H7 (cell line): ENCODE data around the gene SERPINB5. TPM values are rescaled to one million over a fixed set of nuclear protein-coding genes. Genes with fewer than 3 reads are reported as not detected.

Experiments
- DNase-seq: peaks from one replicate; pipeline ENCODE4 v3.0.0; 2012
- H3K27me3 ChIP-seq: 2 replicates; pipeline ENCODE4 v1.6.0; 2011; ENCODE audit warnings: mild to moderate bottlenecking, low read length; ENCODE audit not compliant: control insufficient read depth, insufficient read depth
- H3K36me3 ChIP-seq: replicated peaks from 2 replicates; pipeline ENCODE4 v1.5.1; 2011; ENCODE audit warnings: low read length; ENCODE audit not compliant: control insufficient read depth, insufficient read depth
- H3K4me3 ChIP-seq: 2 replicates; pipeline ENCODE4 v1.5.1; 2011; ENCODE audit warnings: low read depth, mild to moderate bottlenecking, control low read depth, low read length, moderate library complexity; ENCODE audit not compliant: insufficient read depth
- total RNA-seq: library from RNA; depleted of rRNA; stranded (reverse); fragments of >200 nt; shearing (Covaris generic); gene quantifications from 2 replicates; pipeline ENCODE4 v1.2.3, GENCODE V29; 2014; rRNA removed

The SERPINB5 gene, protein sequence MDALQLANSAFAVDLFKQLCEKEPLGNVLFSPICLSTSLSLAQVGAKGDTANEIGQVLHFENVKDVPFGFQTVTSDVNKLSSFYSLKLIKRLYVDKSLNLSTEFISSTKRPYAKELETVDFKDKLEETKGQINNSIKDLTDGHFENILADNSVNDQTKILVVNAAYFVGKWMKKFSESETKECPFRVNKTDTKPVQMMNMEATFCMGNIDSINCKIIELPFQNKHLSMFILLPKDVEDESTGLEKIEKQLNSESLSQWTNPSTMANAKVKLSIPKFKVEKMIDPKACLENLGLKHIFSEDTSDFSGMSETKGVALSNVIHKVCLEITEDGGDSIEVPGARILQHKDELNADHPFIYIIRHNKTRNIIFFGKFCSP
- 0.07 and 0.28 TPM in 2 replicates for total RNA-seq

GRCh38 chr18:63476668-63477067 lies at the start of gene SERPINB5:
TSS of gene SERPINB5 (plus strand) at chr18:63476958. CDS start at chr18:63484429, 7,471 bp downstream.
- no peaks in the 10 kb centered on the region for H3K27me3 ChIP-seq
- H3K4me3 ChIP-seq = no peak within 1 kb of the TSS
- DNase-seq = no peak
- no peaks in the 10 kb centered on the region for H3K36me3 ChIP-seq

GRCh38 chr18:63427558-63427957 lies 49.2 kb upstream of the SERPINB5 start:
- no peak overlapping the region for H3K4me3 ChIP-seq
- H3K27me3 ChIP-seq = no peaks in the 10 kb centered on the region
- no peaks in the 10 kb centered on the region for H3K36me3 ChIP-seq
- no peak for DNase-seq

GRCh38 chr18:63430526-63430925 lies 46.2 kb upstream of the SERPINB5 start:
- Histone ChIP-seq H3K36me3 (no peaks in the 10 kb centered on the region), H3K4me3 (no peak overlapping the region), H3K27me3 (no peaks in the 10 kb centered on the region; the same call in 1 of the 2 replicates)
- no peak for DNase-seq

DNA sequence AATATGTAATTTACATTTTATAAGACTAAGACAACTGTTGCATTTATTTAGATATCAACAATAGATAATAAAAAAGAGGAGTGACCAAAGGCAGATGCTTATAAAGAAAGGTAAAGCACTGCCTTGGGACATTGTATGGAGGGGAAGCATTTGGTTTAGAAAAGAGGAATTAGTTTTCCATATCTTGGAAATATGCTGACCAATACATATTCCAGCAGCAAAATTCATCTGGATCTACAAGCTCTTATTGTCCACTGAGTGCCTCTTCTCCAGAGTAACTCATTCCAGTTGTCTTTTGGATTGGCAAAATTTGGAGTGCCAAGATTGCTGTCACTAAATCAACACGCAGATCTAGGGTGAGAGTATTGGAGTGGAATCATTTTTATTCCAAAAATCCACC lies 45.6 kb upstream of the SERPINB5 start:
- no peak for DNase-seq
- H3K36me3 ChIP-seq = no peaks in the 10 kb centered on the region
- H3K27me3 ChIP-seq = no peaks in the 10 kb centered on the region; the same call in 1 of the 2 replicates
- H3K4me3 ChIP-seq = no peak overlapping the region

DNA sequence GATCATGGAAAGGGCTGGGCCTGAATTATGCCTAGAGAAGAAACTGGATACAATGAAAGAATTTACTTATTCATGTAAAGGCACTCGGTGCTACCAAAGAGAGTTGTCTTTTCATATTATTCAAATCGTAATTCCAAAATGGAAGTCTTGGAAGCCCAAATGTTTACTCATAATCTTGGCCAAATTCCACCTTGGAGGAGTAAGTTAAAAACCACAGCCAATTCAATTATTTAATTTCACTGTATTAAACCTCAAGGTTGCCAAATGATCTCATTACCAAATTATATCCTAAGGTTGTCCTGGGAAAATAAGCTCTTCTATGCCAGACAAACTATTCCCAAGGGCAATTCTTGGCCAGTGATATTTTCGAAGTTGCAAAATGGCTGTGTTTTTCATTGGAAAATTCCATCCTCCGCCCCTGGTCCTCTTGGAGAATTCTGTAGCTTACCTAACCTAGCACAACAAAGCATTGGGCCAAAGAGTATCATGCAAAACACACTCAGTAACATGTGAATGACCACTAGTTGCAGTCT lies 43.4 kb upstream of the SERPINB5 start:
- no peaks in the 10 kb centered on the region; the same call in 1 of the 2 replicates for H3K27me3 ChIP-seq
- H3K4me3 ChIP-seq = no peak overlapping the region
- H3K36me3 ChIP-seq = no peaks in the 10 kb centered on the region
- DNase-seq = no peak

DNA sequence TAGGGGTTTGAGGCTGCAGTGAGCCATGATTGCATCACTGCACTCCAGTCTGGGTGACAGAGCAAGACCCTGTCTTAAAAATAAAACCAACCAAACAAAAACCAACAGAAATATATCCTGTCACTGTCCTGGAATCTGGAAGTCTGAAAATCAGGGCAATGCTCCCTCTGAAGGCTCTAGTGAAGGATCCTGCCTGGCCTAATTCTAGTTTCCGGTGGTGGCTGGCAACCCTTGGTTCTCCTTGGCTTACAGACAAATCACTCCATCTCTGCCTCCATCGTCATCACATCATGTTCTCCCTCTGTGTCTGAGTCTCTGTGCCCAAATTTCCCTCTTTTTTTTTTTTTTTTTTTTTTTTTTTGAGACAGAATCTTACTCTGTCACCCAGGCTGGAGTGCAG lies 38.6 kb upstream of the SERPINB5 start:
- Histone ChIP-seq H3K4me3 (no peak overlapping the region), H3K36me3 (no peaks in the 10 kb centered on the region), H3K27me3 (no peaks in the 10 kb centered on the region; the same call in 1 of the 2 replicates)
- no peak for DNase-seq

- peak; percentile 65 for DNase-seq
- H3K36me3 ChIP-seq = no peaks in the 10 kb centered on the region
- H3K4me3 ChIP-seq = no peak overlapping the region
- no peaks in the 10 kb centered on the region; the same call in 1 of the 2 replicates for H3K27me3 ChIP-seq
These were observed 37.4 kb upstream of the SERPINB5 start for GRCh38 chr18:63439334-63439733.

DNA sequence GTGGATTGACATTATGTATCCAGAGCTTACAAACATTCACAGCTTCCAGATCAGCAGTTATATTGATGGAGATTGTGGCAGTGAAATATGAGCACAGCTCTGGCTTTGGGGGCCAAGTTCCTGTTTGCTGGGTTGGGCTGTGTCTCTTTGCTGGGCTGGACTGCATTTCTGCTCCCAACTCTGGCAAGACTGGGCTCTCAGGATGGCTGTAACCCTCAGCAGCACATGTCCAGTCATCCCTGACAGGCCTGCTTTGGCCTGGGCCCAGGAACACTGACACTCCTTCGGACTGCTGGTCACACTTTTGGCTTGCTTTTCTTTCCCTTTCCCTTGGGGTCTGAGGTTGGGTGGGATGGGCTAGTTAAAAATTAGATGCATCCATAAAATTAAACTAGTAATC lies 36.5 kb upstream of the SERPINB5 start:
- Histone ChIP-seq H3K36me3 (no peaks in the 10 kb centered on the region), H3K27me3 (no peaks in the 10 kb centered on the region; the same call in 1 of the 2 replicates), H3K4me3 (no peak overlapping the region)
- no peak for DNase-seq

DNA sequence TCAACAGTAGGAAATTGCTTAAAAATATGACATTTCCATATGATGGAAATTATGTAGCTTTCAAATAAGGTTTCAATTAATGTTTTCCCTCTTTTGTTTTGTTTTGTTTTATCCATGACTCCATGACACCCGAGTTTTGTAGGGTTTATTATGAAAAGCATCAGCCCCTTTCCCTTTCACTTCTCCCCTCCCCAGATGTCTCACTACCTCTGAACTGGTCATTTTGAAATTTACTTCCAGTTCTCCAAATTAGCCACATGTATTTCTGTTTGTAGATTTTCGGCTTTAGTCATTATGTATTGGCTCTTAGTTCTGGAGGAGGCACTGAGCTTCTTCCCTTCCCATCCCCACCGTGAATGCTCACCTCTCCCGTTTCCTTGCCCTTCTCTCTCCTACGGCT lies 35.9 kb upstream of the SERPINB5 start:
- no peak overlapping the region for H3K4me3 ChIP-seq
- no peaks in the 10 kb centered on the region for H3K36me3 ChIP-seq
- no peaks in the 10 kb centered on the region for H3K27me3 ChIP-seq
- DNase-seq = no peak

- Histone ChIP-seq H3K36me3 (no peaks in the 10 kb centered on the region), H3K4me3 (no peak overlapping the region), H3K27me3 (no peaks in the 10 kb centered on the region)
- DNase-seq = no peak
These were observed 32.9 kb upstream of the SERPINB5 start for GRCh38 chr18:63443829-63444228.

- H3K27me3 ChIP-seq = no peaks in the 10 kb centered on the region
- no peak overlapping the region for H3K4me3 ChIP-seq
- no peaks in the 10 kb centered on the region for H3K36me3 ChIP-seq
- no peak for DNase-seq
These were observed 32.2 kb upstream of the SERPINB5 start for GRCh38 chr18:63444580-63444979.

DNA sequence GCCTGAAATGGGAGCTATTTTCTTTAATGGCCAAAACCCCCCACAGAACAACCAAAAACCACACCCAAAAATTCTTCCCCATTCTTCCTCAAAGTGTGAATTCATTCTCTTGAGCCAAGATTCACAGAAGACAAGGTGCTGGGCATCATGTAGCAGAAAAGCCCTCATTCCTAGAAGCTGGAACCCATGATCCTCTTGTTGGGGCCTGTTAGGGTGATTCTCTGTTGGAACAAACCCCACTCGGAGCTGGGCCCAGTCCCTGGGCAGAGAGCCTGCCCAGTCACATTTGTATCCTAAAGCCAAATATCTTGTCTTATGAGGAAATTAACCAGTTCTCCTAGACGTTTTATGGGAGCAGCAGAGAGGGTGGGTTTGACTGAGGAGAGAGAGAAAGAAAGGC lies 31.7 kb upstream of the SERPINB5 start:
- Histone ChIP-seq H3K27me3 (no peaks in the 10 kb centered on the region), H3K36me3 (no peaks in the 10 kb centered on the region), H3K4me3 (no peak overlapping the region)
- DNase-seq = no peak

DNA sequence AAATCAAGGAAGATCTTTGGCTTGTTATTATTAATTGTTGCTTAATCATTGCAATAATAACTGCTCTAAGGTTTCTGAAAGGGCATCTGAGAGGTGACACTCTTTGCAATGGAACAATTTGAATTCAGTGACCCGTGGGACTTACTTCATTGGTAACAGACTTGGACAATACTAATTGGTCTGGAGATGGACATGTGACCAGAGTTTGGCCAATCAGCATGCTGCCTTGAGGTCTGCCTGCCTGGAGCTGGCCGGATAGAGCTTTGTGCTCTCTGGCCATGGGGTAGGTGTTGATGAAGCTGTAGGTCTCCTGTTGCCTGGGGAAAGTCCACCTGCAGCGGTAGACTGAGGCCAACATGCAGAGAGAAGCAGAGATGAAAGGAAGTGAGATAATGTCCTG lies 30.5 kb upstream of the SERPINB5 start:
- no peak for DNase-seq
- no peaks in the 10 kb centered on the region for H3K36me3 ChIP-seq
- H3K27me3 ChIP-seq = no peaks in the 10 kb centered on the region
- no peak overlapping the region for H3K4me3 ChIP-seq

DNA sequence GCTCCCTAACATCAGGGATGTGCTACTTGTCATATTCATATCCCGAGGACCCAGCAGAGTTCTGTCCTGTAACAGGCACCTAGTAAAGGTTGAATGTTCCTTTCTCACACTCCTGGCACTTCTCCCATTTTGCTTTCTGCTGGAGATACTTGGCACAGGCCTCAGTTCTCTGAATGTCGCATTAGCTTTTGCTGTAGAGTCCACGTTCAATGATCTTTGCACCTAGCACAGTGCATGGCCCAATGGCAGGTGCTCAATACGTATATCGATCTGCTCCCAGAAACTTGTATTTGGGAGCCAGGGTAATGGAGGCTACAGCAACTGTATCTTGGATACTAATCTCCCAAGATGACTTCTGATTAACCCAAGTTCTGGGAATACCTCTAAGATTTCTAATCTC lies 29.7 kb upstream of the SERPINB5 start:
- no peak overlapping the region for H3K4me3 ChIP-seq
- no peaks in the 10 kb centered on the region for H3K27me3 ChIP-seq
- no peaks in the 10 kb centered on the region for H3K36me3 ChIP-seq
- DNase-seq = no peak

DNA sequence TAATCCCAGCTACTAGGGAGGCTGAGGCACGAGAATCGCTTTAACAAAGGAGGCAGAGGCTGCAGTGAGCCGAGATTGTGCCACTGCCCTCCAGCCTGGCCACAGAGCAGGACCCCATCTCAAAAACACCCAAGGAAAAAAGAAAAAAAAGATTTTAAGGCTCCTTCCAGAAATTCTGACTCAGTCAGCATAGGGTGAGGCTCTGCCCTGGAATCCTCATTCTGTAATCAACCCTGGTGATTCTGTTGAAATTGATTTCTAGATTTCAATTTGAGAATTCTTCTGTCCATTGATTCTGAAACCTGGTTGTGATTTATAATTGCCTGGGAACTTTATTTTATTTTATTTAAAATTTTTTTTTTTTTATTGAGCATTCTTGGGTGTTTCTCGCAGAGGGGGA lies 27.3 kb upstream of the SERPINB5 start:
- no peaks in the 10 kb centered on the region for H3K36me3 ChIP-seq
- H3K4me3 ChIP-seq = no peak overlapping the region
- no peak for DNase-seq
- no peaks in the 10 kb centered on the region for H3K27me3 ChIP-seq
